Fibroblast of villous mesenchyme (primary cell): ENCODE data around the gene DGKG. TPM values are rescaled to one million over a fixed set of nuclear protein-coding genes. Genes with fewer than 3 reads are reported as not detected.

Experiments
- DNase-seq: peaks from one replicate; pipeline ENCODE4 v3.0.0-alpha.2; 2010; ENCODE audit warnings: low read depth
- H3K4me3 ChIP-seq: 2 replicates; pipeline ENCODE4 v1.5.1; 2011; ENCODE audit warnings: low read depth, mild to moderate bottlenecking, low read length
- CTCF ChIP-seq: IDR thresholded peaks from 2 replicates; pipeline ENCODE4 v1.5.1; 2012; ENCODE audit warnings: low read depth, mild to moderate bottlenecking, low read length; ENCODE audit not compliant: insufficient read depth
- total RNA-seq: library from RNA; depleted of rRNA; stranded (reverse); fragments of >200 nt; gene quantifications from 2 replicates; pipeline ENCODE4 v1.2.3, GENCODE V29; 2012

The DGKG gene
- total RNA-seq, 1 donor, result under 0.01 TPM

GRCh38 chr3:186226482-186226881 is 135.6 kb downstream of the DGKG start:
- no peak overlapping the region for H3K4me3 ChIP-seq
- DNase-seq, result no peak
- TF ChIP-seq CTCF, result no peak

GRCh38 chr3:186225603-186226002 is 136.4 kb downstream of the DGKG start:
- DNase-seq, result no peak
- H3K4me3 ChIP-seq, result no peak overlapping the region
- no peak for TF ChIP-seq CTCF

GRCh38 chr3:186224041-186224610 is 137.9 kb downstream of the DGKG start:
- no peak for TF ChIP-seq CTCF
- H3K4me3 ChIP-seq, result no peak overlapping the region
- no peak for DNase-seq

- no peak for DNase-seq
- H3K4me3 ChIP-seq, result no peak overlapping the region
- no peak for TF ChIP-seq CTCF
These were observed 138.6 kb downstream of the DGKG start for GRCh38 chr3:186223476-186223875.

- no peak overlapping the region for H3K4me3 ChIP-seq
- no peak for DNase-seq
- no peak for TF ChIP-seq CTCF
These were observed 140.2 kb downstream of the DGKG start for GRCh38 chr3:186221760-186222378.

DNA sequence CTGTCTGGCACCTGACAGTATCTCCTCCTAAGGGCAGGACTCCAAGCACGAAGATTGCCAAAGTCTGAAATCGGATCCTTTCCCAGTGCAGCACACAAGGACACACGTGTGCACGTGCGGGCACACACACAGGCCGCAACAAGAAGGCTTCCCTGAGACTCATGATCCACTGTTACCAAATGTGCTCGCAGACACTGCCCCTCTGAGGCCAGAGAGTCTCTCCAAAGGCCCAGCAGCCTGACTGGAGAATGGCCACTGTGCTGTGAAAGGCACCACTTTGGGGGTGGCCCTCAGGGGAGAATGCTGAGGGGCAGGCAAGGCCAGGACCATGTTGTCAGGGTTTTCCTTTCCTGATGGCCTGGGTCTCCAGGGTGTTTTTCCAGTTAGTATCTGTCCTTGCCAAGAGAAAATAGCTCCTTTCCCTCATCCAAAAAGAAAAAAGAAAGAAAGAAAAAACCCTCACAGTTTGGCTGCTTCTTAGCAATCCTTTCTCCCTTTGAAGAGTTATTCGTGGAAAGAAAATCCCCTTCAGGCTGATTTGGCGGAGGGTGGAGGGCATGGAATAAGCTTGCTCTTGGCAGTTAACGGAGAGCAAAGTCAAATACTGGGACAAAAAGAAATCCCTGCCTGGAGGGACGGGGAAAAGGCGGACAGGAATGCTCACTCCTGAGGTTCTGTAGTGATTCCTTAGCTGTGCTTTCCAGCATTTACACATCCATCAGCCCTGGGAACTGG is 141.0 kb downstream of the DGKG start:
- no peak overlapping the region for H3K4me3 ChIP-seq
- DNase-seq, result peak; percentile 9
- no peak for TF ChIP-seq CTCF

DNA sequence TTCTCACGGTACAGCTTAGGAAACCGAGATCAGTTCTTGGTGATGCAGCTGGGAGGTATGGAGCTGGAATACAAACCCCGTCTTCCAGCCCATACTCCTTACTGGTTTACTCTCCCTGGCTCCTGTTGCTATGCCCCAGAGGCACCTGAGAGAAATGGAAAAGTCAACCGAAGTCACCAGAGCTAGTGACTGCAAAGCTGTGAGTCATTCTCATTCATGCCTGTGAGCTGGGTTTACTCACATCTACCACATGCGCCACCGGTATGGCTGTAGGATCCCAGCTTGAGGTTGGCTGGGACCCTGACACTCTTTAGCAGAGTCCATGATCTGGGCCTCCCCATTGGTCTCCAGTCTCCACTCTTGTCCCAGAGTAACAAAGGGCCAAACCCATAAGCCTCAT is 141.7 kb downstream of the DGKG start:
- no peak for TF ChIP-seq CTCF
- H3K4me3 ChIP-seq, result no peak overlapping the region
- no peak for DNase-seq
